ENCODE measurements around the gene SLC22A25.

SLC22A25 gene

GRCh38 chr11:63282579-63282978 lies 39.2 kb upstream of the SLC22A25 start:
- no peaks in the 10 kb centered on the region for H3K27me3 ChIP-seq (replicated peaks; ENCODE audit: insufficient read depth, low read length)
- H3K36me3 ChIP-seq (replicated peaks; ENCODE audit: insufficient read depth, low read length), result no peaks in the 10 kb centered on the region
- 0 out of 2 replicates have a peak, but pooled peaks cover 4% of the 10 kb centered on the region for H3K9me2 ChIP-seq (replicated peaks; ENCODE audit: insufficient read depth, low read length)
- no peak overlapping the region for H3K9ac ChIP-seq (ENCODE audit: low read length)
- H3K79me2 ChIP-seq (ENCODE audit: low read length), result no peaks in the 10 kb centered on the region
- TF ChIP-seq CTCF (IDR thresholded peaks at IDR 0.05; ENCODE audit: low read length) (no peak), EZH2phosphoT487 (IDR thresholded peaks at IDR 0.05; ENCODE audit: low read length) (no peak), EZH2 (optimal IDR thresholded peaks at IDR 0.05; ENCODE audit: low read depth, low read length) (no peak)
- no peak overlapping the region for H3K4me3 ChIP-seq (ENCODE audit: low read length)
- no peak overlapping the region for H2AFZ ChIP-seq (ENCODE audit: low read length)
- H3K4me2 ChIP-seq (ENCODE audit: low read depth, low read length), result no peak overlapping the region
- no peaks in the 10 kb centered on the region for H3K9me3 ChIP-seq (replicated peaks; ENCODE audit: insufficient read depth, low read length)
- H3F3A ChIP-seq (ENCODE audit: insufficient read depth, low read length), result no peaks in the 10 kb centered on the region
- no peak overlapping the region for H3K27ac ChIP-seq (ENCODE audit: low read length)
- no peaks in the 10 kb centered on the region for H4K20me1 ChIP-seq (ENCODE audit: insufficient read depth, low read length)
- H3K4me1 ChIP-seq (ENCODE audit: low read length), result no peaks in the 10 kb centered on the region
- no peak for DNase-seq

- Histone ChIP-seq H3F3A (ENCODE audit: insufficient read depth, low read length) (no peaks in the 10 kb centered on the region), H3K27ac (ENCODE audit: low read length) (no peak overlapping the region), H4K20me1 (ENCODE audit: insufficient read depth, low read length) (no peaks in the 10 kb centered on the region), H2AFZ (ENCODE audit: low read length) (no peak overlapping the region), H3K27me3 (replicated peaks; ENCODE audit: insufficient read depth, low read length) (no peaks in the 10 kb centered on the region), H3K79me2 (ENCODE audit: low read length) (no peaks in the 10 kb centered on the region), H3K9me2 (replicated peaks; ENCODE audit: insufficient read depth, low read length) (0 out of 2 replicates have a peak, but pooled peaks cover 4% of the 10 kb centered on the region), H3K4me3 (ENCODE audit: low read length) (no peak overlapping the region), H3K9ac (ENCODE audit: low read length) (no peak overlapping the region), H3K36me3 (replicated peaks; ENCODE audit: insufficient read depth, low read length) (no peaks in the 10 kb centered on the region), H3K4me2 (ENCODE audit: low read depth, low read length) (0 out of 2 replicates have a peak overlapping the region, but pooled peaks have one; percentile 2), H3K4me1 (ENCODE audit: low read length) (no peaks in the 10 kb centered on the region), H3K9me3 (replicated peaks; ENCODE audit: insufficient read depth, low read length) (no peaks in the 10 kb centered on the region)
- no peak for DNase-seq
- TF ChIP-seq CTCF (IDR thresholded peaks at IDR 0.05; ENCODE audit: low read length) (no peak), EZH2 (optimal IDR thresholded peaks at IDR 0.05; ENCODE audit: low read depth, low read length) (no peak), EZH2phosphoT487 (IDR thresholded peaks at IDR 0.05; ENCODE audit: low read length) (no peak)
Measured at GRCh38 chr11:63280920-63281319, 37.5 kb upstream of the SLC22A25 start.

GRCh38 chr11:63277345-63277943 lies 34.0 kb upstream of the SLC22A25 start:
- H3K4me1 ChIP-seq (ENCODE audit: low read length), result no peaks in the 10 kb centered on the region
- 0 out of 2 replicates have a peak, but pooled peaks cover 4% of the 10 kb centered on the region for H3K9me2 ChIP-seq (replicated peaks; ENCODE audit: insufficient read depth, low read length)
- no peak overlapping the region for H3K4me2 ChIP-seq (ENCODE audit: low read depth, low read length)
- H3K27me3 ChIP-seq (replicated peaks; ENCODE audit: insufficient read depth, low read length), result no peaks in the 10 kb centered on the region
- TF ChIP-seq EZH2 (optimal IDR thresholded peaks at IDR 0.05; ENCODE audit: low read depth, low read length) (no peak), CTCF (IDR thresholded peaks at IDR 0.05; ENCODE audit: low read length) (no peak), EZH2phosphoT487 (IDR thresholded peaks at IDR 0.05; ENCODE audit: low read length) (no peak)
- H4K20me1 ChIP-seq (ENCODE audit: insufficient read depth, low read length), result no peaks in the 10 kb centered on the region
- no peak overlapping the region for H2AFZ ChIP-seq (ENCODE audit: low read length)
- H3K27ac ChIP-seq (ENCODE audit: low read length), result no peak overlapping the region
- H3F3A ChIP-seq (ENCODE audit: insufficient read depth, low read length), result no peaks in the 10 kb centered on the region
- H3K9me3 ChIP-seq (replicated peaks; ENCODE audit: insufficient read depth, low read length), result no peaks in the 10 kb centered on the region
- H3K79me2 ChIP-seq (ENCODE audit: low read length), result no peaks in the 10 kb centered on the region
- no peak overlapping the region for H3K4me3 ChIP-seq (ENCODE audit: low read length)
- H3K36me3 ChIP-seq (replicated peaks; ENCODE audit: insufficient read depth, low read length), result no peaks in the 10 kb centered on the region
- no peak overlapping the region for H3K9ac ChIP-seq (ENCODE audit: low read length)
- no peak for DNase-seq

Measured in MM.1S (cell line).